ENCODE data around the gene WASHC4.
"Not testable (repeated sequence)": the region's sequence is repeated elsewhere in the genome, so short reads cannot be mapped to it uniquely, and the experiment has no call there.

Gene WASHC4

DNA sequence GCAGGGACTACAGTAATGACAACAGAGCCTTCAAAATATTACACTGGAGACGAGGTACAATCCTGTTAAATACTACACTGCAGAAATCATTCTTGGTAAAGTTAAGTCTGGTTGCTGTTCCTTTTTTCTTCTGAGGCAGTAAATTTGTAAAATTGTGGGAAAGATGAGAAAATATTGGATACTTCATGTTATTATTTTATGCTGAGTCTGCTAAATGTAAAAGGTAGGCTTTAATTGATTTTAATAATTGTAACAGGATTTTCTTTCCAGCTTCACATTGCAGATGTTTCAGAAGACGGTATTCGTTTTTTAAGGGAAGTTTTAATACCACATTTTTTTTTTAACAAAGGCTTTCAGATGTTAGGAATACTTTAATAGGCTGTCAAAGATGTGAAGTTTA is 62.6 kb downstream of the WASHC4 start:
- FAIRE-seq: no peak

DNA sequence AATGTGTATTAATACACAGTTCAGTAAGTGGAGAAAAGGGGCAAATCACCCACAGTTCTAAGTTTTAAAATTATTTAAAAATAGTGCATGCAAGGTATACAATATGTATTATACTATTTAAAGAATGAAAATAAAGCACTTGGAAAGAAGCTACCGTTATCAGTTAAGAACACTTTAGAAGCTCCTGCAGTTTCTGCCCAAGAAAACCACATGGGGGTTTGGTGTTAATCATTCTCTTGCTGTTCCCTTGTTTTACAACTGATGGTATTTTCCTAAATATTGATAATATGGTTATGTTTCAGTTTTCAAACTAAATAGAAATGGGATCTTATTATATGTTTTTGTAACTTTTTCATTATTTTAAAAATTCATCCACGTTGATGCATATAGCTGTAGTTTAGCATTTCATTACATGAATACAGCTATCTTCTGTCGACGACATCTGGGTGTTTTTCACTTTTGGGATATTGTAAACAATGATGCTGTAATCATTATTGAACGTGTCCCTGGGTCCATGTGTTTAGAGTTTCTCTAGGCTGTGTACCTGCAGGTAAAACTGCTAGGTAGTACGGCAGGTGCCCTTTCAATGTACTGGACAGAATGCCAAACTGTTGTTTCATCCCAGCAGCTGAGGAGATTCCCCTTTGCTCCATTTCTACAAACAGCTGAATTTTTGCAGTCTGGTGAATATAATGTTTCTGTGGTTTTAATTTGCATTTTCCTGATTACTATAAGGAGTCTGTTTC is 64.3 kb downstream of the WASHC4 start:
- FAIRE-seq: no peak

DNA sequence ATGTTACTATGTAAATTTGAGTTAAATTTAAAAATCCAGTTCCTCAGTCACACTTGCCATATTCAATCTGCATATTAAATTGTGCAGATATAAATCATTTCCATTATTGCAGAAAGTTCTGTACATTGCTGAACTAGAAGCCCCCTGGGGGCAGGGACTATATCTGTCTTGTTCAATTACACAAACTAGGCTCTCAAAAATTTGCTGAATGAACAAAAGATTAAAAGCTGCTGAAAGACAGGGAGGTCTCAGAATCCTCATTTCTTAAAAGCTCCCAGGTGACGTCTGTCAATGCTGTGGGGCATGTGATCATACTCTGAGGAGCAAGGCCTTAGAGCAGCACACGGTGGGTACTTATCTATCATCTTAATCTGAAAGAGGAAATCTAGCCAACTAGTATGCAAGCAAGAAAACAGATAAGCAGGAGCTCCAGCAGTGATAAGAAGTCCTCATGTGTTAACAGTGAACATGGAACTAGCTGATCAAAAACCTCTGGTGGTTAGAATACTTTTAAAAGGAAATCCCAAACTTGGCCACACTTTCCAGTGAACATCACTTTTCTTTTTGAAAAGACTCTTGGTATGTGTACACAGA is 68.0 kb downstream of the WASHC4 start:
- no peak for FAIRE-seq

DNA sequence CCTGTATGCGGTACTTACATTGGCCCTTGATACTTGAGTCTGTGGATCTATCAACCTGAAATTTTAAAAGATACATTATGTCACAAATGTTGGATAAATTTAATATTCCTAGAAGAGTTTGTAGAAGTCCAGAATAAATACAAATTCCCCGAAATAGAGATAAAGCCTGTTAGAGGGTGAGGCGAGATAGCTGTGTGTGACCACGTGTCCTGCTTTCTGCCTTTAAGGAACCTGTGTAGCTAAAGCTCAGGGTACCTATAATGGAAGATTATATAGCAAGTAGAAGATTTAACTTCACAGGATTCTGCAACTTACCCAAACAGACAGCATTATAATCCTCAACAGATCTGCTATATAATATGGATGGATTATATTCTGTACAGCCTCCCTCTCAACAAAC is 69.7 kb downstream of the WASHC4 start:
- no peak for FAIRE-seq

DNA sequence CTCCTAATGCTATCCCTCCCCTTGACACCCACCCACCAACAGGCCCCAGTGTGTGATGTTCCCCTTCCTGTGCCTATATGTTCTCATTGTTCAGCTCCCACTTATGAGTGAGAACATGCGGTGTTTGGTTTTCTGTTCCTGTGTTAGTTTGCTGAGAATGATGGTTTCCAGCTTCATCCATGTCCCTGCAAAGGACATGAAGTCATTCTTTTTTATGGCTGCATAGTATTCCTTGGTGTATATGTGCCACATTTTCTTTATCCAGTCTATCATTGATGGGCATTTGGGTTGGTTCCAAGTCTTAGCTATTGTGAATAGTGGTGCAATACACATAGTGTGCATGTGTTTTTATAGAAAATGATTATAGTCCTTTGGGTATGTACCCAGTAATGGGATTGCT is 71.6 kb downstream of the WASHC4 start:
- not testable (repeated sequence) for FAIRE-seq

DNA sequence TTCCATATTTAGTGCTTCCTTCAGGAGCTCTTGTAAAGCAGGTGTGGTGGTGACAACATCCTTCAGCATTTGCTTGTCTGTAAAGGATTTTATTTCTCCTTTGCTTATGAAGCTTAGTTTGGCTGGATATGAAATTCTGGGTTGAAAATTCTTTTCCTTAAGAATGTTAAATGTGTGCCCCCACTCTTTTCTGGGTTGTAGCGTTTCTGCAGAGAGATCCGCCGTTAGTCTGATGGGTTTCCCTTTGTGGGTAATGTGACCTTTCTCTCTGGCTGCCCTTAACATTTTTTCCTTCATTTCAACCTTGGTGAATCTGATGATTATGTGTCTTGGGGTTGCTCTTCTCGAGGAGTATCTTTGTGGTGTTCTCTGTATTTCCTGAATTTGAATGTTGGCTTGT is 75.9 kb downstream of the WASHC4 start:
- FAIRE-seq: not testable (repeated sequence)

DNA sequence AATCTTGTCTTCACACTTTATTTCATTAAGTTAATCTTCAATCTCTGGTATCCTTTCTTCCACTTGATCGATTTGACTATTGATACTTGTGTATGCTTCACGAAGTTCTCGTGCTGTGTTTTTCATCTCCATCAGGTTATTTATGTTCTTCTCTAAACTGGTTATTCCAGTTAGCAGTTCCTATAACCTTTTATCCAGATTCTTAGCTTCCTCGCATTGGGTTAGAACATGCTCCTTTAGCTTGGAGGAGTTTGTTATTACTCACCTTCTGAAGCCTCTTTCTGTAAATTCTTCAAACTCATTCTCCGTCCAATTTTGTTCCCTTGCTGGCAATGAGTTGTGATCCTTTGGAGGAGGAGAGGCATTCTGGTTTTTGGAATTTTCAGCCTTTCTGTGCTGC is 76.4 kb downstream of the WASHC4 start:
- not testable (repeated sequence) for FAIRE-seq

DNA sequence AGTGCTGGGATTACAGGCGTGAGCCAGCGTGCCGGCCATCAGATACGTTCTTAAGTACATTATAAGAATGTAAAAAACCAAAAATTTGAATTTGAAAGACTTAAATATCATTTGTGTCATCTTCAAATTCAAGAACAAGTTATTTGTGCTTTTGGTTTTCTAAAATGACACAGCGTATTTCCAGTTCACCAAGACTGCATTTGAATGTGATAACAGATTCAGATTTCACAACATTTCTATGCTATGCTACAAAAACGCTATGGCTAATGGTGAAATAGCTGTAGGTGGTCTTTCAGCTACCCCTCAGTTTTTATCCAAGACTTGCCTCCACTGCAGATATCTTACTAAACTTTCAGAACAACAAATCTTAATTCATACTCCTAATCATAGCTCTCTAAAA is 81.8 kb downstream of the WASHC4 start:
- FAIRE-seq: no peak

DNA sequence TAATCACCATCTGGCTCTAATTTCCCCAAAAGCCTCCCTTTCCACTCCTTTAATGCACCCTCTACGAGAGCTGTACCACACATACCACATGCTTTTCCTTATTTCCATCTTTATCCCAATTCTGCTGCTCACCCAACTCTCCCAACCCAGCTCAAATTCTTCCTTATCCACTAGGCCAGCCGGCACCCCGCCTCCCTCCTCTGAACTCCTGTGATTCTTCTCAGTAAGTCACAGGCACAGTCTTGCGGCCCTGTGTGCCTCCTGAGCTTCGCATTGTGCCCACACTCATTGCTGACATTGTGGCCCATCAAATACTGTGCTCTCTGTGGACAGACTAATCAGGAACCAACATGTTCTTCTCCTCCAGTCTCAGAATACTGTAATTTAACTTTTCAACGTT is 83.0 kb downstream of the WASHC4 start:
- FAIRE-seq: no peak

DNA sequence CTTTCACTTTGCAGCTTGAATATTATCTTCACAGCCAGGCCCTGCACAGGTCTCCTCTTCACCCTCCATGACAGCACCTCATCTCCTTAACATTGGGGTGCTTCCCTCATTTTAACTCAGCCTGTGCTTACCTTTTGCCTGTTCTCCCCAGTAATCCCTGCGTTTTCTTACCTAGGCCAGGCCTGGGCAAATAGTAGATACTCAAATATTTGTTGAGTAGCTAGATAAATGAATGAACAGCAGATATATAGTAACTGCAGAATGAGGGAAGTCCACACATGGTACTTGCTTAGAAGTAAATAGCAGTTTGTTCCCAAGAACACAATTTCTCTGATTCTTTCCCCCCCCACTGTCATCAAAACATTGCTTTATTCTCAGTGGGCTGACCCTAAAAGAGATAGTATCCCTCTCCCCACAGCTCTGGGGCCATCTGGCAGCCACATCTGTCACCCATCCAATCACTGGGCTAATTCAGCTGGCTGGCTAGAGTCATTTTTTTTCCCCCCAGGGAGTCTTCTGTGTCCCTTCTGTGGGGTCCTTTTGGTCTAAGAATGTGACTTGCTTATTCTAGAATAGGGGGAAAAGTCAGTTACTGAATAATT is 85.2 kb downstream of the WASHC4 start:
- FAIRE-seq: no peak

DNA sequence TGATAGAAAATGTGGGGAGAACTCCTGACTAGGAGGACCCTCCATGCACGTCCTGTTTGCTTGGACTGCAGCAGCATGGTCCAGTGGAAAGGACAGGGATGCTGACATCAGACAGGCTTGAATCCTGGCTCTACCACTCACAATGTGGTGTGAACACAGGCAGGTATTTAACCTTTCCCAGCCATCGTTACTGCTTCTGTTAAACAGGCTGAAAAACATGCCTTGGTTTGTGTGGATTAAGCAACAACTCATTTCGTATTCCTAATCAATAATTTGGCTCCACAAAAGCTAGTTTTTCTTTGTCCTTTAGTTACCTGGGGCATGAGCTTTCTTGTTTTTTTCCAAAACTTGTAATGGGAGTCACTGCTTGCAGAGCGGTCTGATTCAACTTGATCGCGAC is 87.4 kb downstream of the WASHC4 start:
- FAIRE-seq: no peak

DNA sequence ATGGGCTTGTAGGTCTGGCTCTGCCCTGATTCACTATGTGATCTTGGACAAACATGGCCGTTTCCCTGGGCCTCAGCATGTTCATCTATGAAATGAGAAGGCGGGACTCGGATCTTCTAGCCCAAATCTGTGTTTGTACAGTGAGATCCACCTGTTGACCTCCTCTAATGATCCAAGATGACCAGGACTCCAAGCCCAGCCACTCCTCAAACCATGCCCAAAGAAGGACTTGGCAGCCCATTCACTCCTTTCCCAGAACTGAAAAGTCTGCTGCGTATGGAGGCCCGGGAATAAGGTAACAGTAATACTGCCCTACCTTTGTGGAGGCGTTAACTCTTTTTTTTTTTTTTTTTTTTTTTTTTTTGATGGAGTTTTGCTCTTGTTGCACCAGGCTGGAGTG is 88.6 kb downstream of the WASHC4 start:
- FAIRE-seq: no peak

DNA sequence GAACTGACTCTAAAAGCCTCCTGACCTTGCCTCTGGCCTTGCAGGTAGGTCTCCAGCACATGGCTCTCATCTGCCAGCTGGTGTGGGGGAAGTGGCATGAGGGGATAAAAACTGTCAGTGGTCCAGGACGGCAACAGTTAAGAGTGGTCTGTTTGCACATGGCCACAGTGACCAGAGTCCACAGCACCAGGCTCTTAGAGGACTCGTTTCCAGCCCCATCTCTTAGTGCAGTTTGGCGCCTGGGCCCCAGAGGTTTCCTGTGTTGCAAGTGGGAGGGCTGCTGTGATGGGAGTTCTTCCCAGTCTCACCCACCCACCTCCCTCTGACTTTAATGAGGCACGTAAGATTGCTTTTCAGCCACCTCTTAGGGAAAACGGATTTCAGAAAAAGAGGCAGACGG is 91.4 kb downstream of the WASHC4 start:
- no peak for FAIRE-seq

DNA sequence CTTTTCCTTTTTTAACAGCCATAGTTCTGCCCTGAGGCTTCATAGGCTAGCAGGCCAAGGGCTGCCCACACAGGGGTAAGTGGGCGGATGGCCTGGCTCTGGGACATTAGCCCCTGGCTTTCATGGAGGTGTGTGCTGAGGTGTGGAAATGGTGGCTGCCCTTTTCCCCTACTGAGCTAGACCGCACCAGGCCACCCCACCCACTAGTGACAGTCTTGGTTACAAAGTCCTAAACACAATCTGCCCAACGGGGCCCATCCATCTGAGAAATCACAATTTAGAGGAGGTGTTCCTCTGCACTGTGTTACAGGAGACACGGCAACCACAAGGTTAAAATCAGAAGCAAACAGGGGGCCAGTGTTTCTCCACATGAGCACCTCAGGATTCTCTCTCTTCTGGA is 92.9 kb downstream of the WASHC4 start:
- FAIRE-seq: no peak

DNA sequence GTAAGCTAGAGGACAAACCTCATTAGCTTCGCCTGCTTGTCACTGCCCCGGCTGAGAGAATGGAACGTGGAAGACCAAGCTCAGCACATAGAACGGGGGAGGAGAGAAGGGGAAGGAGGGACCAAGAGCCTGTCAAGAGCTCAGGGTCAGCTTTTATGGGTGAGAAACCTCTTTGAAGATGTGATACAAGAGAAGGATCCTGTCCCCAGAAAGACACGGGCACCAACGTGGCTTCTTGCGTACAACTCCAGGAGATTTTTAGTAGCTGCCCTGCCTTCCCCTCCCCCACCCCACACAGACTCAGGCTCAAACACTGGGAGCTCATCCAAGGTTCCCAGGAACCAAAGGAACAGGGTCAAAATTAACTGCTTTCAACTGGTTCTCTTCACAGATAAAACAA is 93.8 kb downstream of the WASHC4 start:
- FAIRE-seq: no peak

DNA sequence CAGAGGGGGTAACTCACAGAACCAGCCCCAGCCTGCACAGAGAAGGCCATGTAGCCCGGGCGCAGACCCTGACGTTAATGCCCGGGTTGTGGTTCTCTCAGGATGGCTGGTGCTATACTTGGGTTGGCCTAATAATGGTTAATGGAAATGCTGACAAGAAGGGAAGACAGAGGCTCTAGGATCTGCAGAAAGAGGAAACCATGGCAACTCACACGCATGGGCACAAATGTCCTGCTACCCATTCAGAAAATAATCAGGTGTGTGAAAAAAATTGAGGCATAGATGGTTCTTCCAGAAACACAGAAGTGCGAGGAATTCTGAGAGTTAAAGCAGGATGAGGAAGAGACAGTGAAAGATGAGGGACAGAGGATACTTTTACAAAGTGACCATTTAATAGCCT is 94.7 kb downstream of the WASHC4 start:
- FAIRE-seq: no peak

DNA sequence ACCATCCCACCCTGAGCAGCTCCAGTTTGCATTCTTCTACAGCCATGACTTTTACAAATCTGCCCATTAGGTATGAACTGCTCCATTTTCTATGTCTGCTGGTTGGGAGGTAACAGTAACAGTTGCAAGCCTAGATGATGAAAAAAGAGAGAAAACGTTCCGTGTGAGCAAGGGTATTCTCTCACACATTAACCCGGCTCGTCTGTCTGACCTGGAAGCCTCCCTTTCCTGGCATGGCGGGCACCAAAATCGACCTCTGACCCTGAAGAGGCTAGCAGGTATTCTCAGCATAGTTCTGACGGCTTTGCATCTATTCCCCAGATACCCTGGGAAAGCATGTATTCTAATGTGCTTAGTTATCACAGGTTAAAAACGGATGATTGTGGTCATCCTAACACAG is 96.6 kb downstream of the WASHC4 start:
- FAIRE-seq: no peak

DNA sequence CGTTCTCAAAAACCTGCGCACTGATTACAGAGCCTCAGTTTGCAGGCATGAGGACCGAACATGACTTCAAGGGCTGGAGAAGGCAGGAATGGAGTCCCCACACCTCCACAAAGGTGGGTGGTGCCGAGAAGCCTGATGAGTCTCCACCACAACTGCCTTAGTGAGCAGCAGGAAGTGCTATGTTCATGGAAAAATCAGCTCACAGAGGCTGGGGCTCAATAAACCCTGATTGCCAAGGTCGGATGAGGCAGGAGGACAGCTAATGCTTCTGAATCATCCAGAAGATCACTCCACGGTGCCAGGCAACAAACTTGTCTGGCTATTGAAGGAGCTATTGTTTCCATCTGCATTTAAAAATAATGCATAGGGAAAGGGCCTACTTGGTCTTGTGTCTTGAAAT is 97.4 kb downstream of the WASHC4 start:
- FAIRE-seq: no peak

DNA sequence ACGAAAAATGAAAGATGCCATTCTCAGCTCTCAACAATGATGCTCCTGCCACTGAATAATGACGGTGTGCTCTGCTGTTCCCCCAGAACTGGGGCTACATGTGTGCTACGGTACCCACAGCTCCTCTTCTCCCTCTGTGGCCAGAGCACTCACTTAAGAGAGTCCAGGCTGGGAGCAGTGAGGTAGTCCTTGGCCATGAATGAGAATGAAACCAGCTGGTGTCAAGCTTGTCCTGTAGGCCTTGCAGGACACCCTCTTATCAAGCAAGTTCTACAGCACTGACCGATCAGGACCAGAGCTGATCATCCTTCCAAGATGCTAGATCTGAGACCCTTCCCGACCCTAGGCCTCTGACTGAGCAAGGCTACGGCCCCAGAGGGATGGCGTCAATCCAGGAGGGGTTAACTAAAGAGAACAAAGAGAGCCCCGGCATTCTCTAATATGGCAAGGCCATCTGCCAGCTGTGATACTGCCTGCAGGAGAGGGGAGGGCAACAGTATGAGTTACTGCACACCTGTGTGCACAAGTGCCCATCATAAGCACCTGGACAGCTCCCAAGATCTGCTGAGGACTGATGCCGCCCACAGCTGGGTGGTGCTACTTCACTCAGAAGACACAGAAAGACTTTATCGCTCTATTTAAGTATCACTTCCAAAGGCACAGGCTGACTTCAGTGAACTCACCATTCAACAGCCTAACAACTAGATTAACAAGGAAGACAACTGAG is 98.0 kb downstream of the WASHC4 start:
- FAIRE-seq: no peak

DNA sequence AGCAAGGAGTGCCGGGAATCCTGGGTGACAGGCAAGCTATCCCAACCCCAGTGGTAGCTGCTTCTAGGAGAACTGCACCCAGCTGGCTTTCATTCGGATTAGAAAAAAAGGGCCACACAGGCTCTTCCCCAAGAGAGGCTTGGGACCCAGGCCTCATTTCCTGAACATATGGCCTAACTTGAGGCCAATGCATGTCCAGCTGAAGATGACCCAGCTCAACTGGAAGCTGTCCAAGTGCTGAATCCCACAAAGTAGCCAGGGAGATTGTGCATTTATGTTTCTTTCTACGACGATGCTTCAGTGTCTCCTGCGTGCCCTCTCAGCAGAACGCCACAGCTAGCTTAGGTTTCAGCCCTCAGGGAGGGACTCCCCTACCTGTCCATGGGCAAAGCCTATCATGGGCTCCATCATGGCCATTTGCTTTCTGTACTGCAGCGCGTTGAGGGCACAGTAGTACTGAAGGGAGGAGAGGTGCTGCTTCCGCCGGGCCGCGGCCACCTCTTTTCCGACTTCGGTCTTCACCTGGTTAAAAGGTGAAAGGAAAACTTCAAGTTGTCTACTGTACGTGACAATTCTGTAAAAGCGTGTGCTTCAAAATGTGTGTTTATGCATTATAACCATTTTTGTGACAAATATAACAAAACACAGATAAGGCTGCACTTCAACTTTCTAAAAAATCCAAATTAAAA is 99.3 kb downstream of the WASHC4 start:
- FAIRE-seq: no peak

DNA sequence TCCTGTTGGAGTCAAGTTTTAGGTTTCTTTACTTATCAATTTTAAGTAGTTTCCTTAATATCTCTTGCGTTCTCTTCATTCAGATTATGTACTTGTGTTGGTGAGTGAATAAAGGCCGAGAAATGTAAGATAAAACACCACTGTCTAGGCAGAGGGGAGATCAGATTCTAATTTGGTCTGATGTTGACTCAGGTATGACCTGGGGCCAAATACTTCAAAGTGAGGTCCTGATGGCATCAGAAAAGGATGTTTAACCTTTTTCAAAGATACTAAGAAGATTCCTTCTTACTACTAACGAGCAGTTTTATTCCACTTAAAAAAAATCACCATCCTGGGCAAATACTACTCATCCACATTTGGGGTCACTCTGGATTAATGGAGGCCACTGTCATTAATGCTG is 101.6 kb downstream of the WASHC4 start:
- no peak for FAIRE-seq

DNA sequence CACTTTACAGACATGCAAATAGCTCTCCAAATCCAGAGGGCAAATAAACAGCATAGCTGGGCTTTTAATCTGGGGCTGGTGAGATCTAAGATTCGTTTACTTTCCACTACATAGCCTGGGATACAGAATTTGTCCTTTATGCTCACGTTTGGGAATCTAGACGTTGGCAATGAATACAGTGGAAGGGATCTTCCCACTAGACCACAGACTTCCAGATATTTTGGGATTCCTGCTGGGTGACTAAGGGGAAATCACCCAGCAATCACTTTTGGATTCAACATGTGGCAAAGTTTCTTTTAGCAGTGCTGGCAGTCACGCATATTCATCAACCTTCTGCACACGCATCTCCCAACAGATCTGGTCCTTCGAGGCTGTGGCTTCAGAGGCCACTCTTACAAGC is 104.9 kb downstream of the WASHC4 start:
- FAIRE-seq: no peak

DNA sequence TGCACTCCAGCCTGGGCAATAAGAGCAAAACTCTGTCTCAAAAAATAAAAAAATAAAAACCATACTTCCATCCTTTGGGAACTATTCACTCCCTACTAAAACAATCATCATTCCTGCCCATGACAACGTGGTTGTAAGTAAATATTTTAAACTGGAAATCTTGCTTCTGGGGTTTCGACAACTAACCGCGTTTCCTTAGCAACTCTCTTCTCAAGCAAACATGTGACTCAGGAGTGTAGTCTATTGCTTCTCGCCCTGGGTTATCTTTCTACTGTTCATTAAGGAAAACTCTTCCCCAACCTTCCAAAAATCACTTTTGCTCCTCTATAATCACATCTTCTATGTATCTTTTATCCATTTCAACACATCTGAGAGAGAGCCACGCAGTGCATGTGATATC is 106.6 kb downstream of the WASHC4 start:
- no peak for FAIRE-seq
